SHP77 treated with DMSO at 0.1 percent for 48 hours (cell line): ENCODE measurements around the gene CCP110.

Source experiments
- DNase-seq: peaks from one replicate; lab custom pipeline; 2025; lab: John Stamatoyannopoulos, UW

The CCP110 gene

GRCh38 chr16:19555186-19555937 lies 31.6 kb downstream of the CCP110 start, which contains the start of gene VPS35L:
Gene VPS35L (plus strand): TSS chr16:19555703. CDS start chr16:19555730, 27 bp downstream.
- DNase-seq, result peak; percentile 78

GRCh38 chr16:19555938-19556771 lies 32.4 kb downstream of the CCP110 start:
- no peak for DNase-seq

GRCh38 chr16:19559242-19559910 lies 35.6 kb downstream of the CCP110 start:
- no peak for DNase-seq

GRCh38 chr16:19560078-19560477 lies 36.3 kb downstream of the CCP110 start:
- DNase-seq, result no peak

GRCh38 chr16:19563377-19563776 lies 39.6 kb downstream of the CCP110 start:
- no peak for DNase-seq

- DNase-seq, result no peak
Observed at GRCh38 chr16:19566362-19566761, 42.6 kb downstream of the CCP110 start.

GRCh38 chr16:19567560-19567959 lies 43.8 kb downstream of the CCP110 start:
- no peak for DNase-seq

- no peak for DNase-seq
Observed at GRCh38 chr16:19573997-19574396, 50.3 kb downstream of the CCP110 start.

GRCh38 chr16:19574615-19575014 lies 50.9 kb downstream of the CCP110 start:
- no peak for DNase-seq

- DNase-seq, result no peak
Observed at GRCh38 chr16:19578378-19578971, 54.7 kb downstream of the CCP110 start.

- no peak for DNase-seq
Observed at GRCh38 chr16:19582050-19582831, 58.5 kb downstream of the CCP110 start.

- DNase-seq, result no peak
Observed at GRCh38 chr16:19583665-19584300, 60.0 kb downstream of the CCP110 start.

- DNase-seq, result no peak
Observed at GRCh38 chr16:19588661-19589060, 64.9 kb downstream of the CCP110 start.

GRCh38 chr16:19589106-19589505 lies 65.4 kb downstream of the CCP110 start:
- no peak for DNase-seq

- no peak for DNase-seq
Observed at GRCh38 chr16:19589771-19590302, 66.1 kb downstream of the CCP110 start.

- no peak for DNase-seq
Observed at GRCh38 chr16:19595043-19595767, 71.5 kb downstream of the CCP110 start.

- no peak for DNase-seq
Observed at GRCh38 chr16:19598805-19599510, 75.2 kb downstream of the CCP110 start.

GRCh38 chr16:19599968-19600716 lies 76.4 kb downstream of the CCP110 start:
- DNase-seq, result no peak
